ENCODE results near the gene JAKMIP3.

Gene JAKMIP3

DNA sequence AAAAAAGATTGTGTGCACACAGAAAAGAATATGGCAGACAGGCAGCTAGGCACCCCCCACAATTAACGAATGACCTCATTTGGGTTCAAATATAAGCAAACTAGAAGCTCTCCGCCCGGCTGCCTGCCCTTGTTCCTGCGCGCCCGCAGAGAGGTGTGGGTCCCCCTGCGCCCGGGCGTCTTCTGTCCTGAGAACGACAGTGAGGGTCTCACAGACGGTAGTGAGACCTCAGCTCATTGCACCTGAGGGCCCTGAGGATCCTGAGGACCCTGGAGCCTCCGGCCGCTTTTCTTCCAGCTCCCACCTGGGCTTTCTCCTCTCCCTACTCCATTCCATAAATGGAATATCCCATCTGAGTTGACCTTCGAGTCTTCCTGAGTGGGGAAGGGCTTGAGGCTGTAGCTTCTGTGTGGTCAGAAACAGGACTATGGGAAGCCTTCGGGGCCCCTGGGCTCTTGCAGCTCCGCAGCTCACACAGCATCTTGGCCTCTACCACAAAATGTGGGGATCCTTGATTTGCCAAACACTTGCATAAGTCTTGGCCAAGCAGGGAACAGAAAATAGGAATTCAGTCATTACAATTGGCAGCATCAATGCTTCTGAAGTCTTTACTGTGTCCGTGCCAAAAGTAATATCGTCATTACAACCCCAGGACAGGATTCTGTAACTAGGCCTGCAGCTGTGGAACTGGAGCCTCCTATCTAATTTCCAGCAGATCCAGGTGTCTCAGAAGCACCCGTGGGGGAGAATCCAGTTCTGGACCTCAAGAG lies 43.8 kb downstream of the JAKMIP3 start:
- TF ChIP-seq, protein P1, sequence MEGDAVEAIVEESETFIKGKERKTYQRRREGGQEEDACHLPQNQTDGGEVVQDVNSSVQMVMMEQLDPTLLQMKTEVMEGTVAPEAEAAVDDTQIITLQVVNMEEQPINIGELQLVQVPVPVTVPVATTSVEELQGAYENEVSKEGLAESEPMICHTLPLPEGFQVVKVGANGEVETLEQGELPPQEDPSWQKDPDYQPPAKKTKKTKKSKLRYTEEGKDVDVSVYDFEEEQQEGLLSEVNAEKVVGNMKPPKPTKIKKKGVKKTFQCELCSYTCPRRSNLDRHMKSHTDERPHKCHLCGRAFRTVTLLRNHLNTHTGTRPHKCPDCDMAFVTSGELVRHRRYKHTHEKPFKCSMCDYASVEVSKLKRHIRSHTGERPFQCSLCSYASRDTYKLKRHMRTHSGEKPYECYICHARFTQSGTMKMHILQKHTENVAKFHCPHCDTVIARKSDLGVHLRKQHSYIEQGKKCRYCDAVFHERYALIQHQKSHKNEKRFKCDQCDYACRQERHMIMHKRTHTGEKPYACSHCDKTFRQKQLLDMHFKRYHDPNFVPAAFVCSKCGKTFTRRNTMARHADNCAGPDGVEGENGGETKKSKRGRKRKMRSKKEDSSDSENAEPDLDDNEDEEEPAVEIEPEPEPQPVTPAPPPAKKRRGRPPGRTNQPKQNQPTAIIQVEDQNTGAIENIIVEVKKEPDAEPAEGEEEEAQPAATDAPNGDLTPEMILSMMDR (IDR thresholded peaks at IDR 0.05; ENCODE audit: control insufficient read depth, insufficient read depth, low read depth, low read length, missing control alignments): no peak
- no peak overlapping the region for H3K4me3 ChIP-seq (ENCODE audit: control insufficient read depth, low read depth, low read length)
- no peak for DNase-seq (ENCODE audit: low read depth)

DNA sequence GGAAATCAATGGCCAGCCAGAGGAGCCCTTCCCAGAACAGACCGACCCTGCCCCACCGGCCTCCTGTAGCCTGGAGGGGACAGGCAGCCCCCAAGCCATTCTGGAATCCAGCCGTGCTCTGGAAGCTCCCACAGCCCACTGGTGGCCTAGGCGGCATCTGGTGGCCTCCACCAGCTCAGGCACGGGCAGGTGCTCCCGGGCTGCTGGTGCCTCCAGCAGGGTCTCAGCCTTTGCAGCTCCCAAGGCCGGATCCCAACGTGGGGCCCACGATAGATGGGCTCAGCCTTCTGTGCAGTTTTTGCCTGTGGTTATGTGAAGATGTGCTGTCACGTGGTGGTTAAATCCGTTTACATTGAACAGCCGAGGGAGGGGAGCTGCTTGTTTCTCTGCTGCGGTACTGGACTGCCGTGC lies 44.4 kb downstream of the JAKMIP3 start:
- H3K4me3 ChIP-seq (ENCODE audit: control insufficient read depth, low read depth, low read length): no peak overlapping the region
- DNase-seq (ENCODE audit: low read depth): no peak

DNA sequence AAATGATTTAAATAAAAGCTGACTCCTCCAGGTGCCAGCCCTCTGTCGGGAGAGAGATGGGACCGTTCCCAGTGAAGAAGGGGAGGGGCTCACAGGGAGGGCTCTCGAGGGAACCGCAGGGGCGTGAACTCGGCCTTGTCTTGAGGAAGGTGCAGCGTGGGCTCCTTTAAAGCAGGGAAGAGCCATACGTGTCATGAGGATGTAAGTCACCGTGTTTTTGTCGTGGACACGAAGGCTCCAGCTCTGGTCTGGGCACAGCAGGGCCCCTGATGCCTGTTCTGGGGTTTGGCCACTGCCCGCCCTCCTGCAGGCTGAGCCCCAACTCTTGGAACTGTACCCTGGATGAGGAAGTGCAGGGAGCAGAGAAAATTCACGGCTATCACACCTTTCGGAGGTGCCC lies 45.0 kb downstream of the JAKMIP3 start:
- no peak overlapping the region for H3K4me3 ChIP-seq (ENCODE audit: control insufficient read depth, low read depth, low read length)
- DNase-seq (ENCODE audit: low read depth): no peak
- TF ChIP-seq, protein P1 (IDR thresholded peaks at IDR 0.05; ENCODE audit: control insufficient read depth, insufficient read depth, low read depth, low read length, missing control alignments): no peak

More for the DNA sequence above, 44.4 kb downstream of the JAKMIP3 start:
- TF ChIP-seq, protein P1 (IDR thresholded peaks at IDR 0.05; ENCODE audit: control insufficient read depth, insufficient read depth, low read depth, low read length, missing control alignments): no peak

DNA sequence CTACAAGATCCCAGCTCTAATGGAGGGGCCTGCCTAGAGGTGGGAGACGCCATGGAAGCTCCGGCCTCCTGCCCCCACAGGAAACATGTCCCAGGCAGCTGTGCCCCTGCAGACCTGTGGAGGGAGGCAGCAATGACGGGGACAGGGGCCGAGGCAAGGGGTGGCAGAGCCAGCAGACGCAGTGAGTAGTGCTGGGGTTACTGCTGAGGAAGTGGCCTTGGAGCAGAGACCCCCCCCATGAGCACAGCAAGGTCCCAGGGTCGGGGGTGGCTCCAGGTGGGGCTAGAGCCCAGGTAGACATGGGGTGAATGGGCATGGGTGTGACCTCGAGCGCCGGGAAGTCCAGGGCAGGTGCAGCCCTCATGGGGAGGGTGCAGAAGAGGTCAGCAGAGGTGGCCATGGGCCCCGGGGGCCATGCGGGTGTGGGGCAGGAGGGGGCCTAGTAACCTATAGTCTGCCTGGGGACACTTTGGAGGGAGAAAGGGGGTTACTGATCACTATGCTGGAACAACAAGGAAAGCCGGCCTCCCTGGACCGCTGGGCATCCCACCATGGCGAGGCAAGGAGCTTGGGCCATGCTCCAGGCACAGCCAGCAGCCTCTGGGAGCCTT lies 45.5 kb downstream of the JAKMIP3 start:
- H3K4me3 ChIP-seq (ENCODE audit: control insufficient read depth, low read depth, low read length): no peak overlapping the region
- no peak for DNase-seq (ENCODE audit: low read depth)
- TF ChIP-seq, protein P1 (IDR thresholded peaks at IDR 0.05; ENCODE audit: control insufficient read depth, insufficient read depth, low read depth, low read length, missing control alignments): no peak

DNA sequence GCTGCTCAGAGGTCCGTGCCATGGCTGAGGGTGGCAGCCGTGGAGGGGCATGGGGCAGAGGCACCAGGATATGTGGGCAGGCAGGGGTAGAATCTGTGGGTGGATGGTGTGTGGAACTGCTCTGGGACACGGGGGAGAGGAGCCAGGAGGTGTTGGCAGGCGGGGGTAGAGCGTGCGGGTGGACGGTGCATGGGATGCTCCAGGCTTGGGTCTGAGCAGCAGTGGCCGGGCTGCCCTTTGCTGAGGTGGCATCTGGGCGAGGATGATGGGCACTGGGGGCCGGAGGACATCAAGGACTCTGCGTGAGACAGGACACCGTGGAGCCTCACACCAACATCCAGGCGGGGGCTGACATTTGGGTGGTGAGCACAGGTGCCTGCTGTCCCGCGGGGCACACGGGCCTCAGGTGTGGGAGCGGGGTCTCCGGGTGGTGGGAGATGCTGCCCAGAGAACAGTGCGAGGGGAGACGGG lies 46.2 kb downstream of the JAKMIP3 start:
- TF ChIP-seq, protein P1 (IDR thresholded peaks at IDR 0.05; ENCODE audit: control insufficient read depth, insufficient read depth, low read depth, low read length, missing control alignments): no peak

DNA sequence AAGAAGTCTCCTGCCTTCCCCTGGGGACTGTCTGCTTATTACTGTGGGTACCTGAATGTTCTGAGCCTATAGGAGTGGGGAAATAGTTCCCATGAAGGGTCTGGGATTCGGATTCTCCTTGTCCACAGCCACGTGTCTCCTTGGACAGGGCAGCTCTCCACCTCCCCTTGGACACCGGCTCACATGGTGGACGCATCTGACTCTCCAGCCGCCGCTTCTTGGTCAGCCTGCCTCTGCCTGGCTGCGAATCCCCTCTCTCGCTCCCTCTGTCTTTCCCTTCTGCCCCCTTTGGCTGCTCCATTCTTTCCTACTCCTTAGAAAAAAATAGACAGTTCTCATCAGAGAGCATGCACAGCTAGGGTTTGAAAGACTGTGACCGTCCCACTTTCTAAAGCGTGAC lies 46.9 kb downstream of the JAKMIP3 start:
- TF ChIP-seq, protein P1 (IDR thresholded peaks at IDR 0.05; ENCODE audit: control insufficient read depth, insufficient read depth, low read depth, low read length, missing control alignments): no peak
- no peak for DNase-seq (ENCODE audit: low read depth)
- H3K4me3 ChIP-seq (ENCODE audit: control insufficient read depth, low read depth, low read length): no peak overlapping the region

More for the DNA sequence above, 46.2 kb downstream of the JAKMIP3 start:
- DNase-seq (ENCODE audit: low read depth): no peak
- H3K4me3 ChIP-seq (ENCODE audit: control insufficient read depth, low read depth, low read length): no peak overlapping the region
